ENCODE data around the gene SZT2. TPM values are rescaled to one million over a fixed set of nuclear protein-coding genes. Genes with fewer than 3 reads are reported as not detected.
A peak's percentile ranks its signal among the peaks of the same experiment; 100 is the strongest.

Gene SZT2
- total RNA-seq, 1 donor from 2014 or later = 139 TPM

- no peak for ATAC-seq (ENCODE audit: low read depth)
- Mint-ChIP-seq H3K27ac (no peak overlapping the region), H3K4me3 (no peak overlapping the region), H3K9me3 (no peaks in the 10 kb centered on the region), H3K4me1 (peaks cover 15% of the 10 kb centered on the region), H3K27me3 (peaks cover 2% of the 10 kb centered on the region), H3K36me3 (ENCODE audit: low read depth) (peaks cover 74% of the 10 kb centered on the region)
- no peak for TF ChIP-seq CTCF (IDR thresholded peaks at IDR 0.05)
- DNase-seq = no peak
- CTCF ChIA-PET = no interaction called here
- intact Hi-C loops (cut with micrococcal nuclease) = no loop called here
- POLR2A ChIA-PET = no interaction called here
Measured at GRCh38 chr1:43449708-43450069, 60.0 kb downstream of the SZT2 start.

- H3K4me1 Mint-ChIP-seq = peaks cover 17% of the 10 kb centered on the region
- ChIA-PET CTCF (no interaction called here), POLR2A (no interaction called here)
- intact Hi-C loops (cut with micrococcal nuclease) = no loop called here
- no peak for DNase-seq
- no peaks in the 10 kb centered on the region for H3K9me3 Mint-ChIP-seq
- H3K27me3 Mint-ChIP-seq = peaks cover 2% of the 10 kb centered on the region
- H3K4me3 Mint-ChIP-seq = no peak overlapping the region
- no peak overlapping the region for H3K27ac Mint-ChIP-seq
- ATAC-seq (ENCODE audit: low read depth) = no peak
- peaks cover 67% of the 10 kb centered on the region for H3K36me3 Mint-ChIP-seq (ENCODE audit: low read depth)
- no peak for TF ChIP-seq CTCF (IDR thresholded peaks at IDR 0.05)
Measured at GRCh38 chr1:43450251-43450941, 60.7 kb downstream of the SZT2 start.

GRCh38 chr1:43451157-43451591, 61.5 kb downstream of the SZT2 start:
- POLR2A ChIA-PET = no interaction called here
- CTCF ChIA-PET = no interaction called here
- no peak for DNase-seq

GRCh38 chr1:43451701-43452532, 62.2 kb downstream of the SZT2 start:
- ATAC-seq (ENCODE audit: low read depth) (no peak), DNase-seq (no peak)
- no peaks in the 10 kb centered on the region for H3K9me3 Mint-ChIP-seq
- no peak overlapping the region for H3K4me3 Mint-ChIP-seq
- ChIA-PET CTCF (no interaction called here), POLR2A (no interaction called here)
- no peak for TF ChIP-seq CTCF (IDR thresholded peaks at IDR 0.05)
- H3K27ac Mint-ChIP-seq = peak overlapping the region; percentile 57
- peaks cover 17% of the 10 kb centered on the region for H3K4me1 Mint-ChIP-seq
- H3K36me3 Mint-ChIP-seq (ENCODE audit: low read depth) = peaks cover 52% of the 10 kb centered on the region
- peaks cover 12% of the 10 kb centered on the region for H3K27me3 Mint-ChIP-seq
- intact Hi-C loops (cut with micrococcal nuclease) = loop anchor here (2.0 kb wide), 1 partner anchor 93 kb away; the partner anchor contains the start of gene CDC20

More at GRCh38 chr1:43451157-43451591, 61.5 kb downstream of the SZT2 start:
- no peaks in the 10 kb centered on the region for H3K9me3 Mint-ChIP-seq
- no peak overlapping the region for H3K4me3 Mint-ChIP-seq
- intact Hi-C loops (cut with micrococcal nuclease) = no loop called here
- H3K4me1 Mint-ChIP-seq = peaks cover 17% of the 10 kb centered on the region
- peaks cover 7% of the 10 kb centered on the region for H3K27me3 Mint-ChIP-seq
- no peak for ATAC-seq (ENCODE audit: low read depth)
- TF ChIP-seq CTCF (IDR thresholded peaks at IDR 0.05) = no peak
- H3K36me3 Mint-ChIP-seq (ENCODE audit: low read depth) = peaks cover 59% of the 10 kb centered on the region
- H3K27ac Mint-ChIP-seq = peak overlapping the region; percentile 63

GRCh38 chr1:43452789-43453441, 63.2 kb downstream of the SZT2 start:
- intact Hi-C loops (cut with micrococcal nuclease) = loop anchor here (2.0 kb wide), 1 partner anchor 94 kb away; the partner anchor contains the start of gene CDC20
- peaks cover 42% of the 10 kb centered on the region for H3K36me3 Mint-ChIP-seq (ENCODE audit: low read depth)
- no peak for DNase-seq
- H3K27ac Mint-ChIP-seq = peak overlapping the region; percentile 67
- peak overlapping the region; percentile 73 for H3K4me3 Mint-ChIP-seq
- POLR2A ChIA-PET = interaction anchor here (2.7 kb wide), 1 partner anchor 197 kb away, joined by 9 read pairs; the partner anchor contains the start of gene KDM4A
- CTCF ChIA-PET = no interaction called here
- no peak for TF ChIP-seq CTCF (IDR thresholded peaks at IDR 0.05)
- H3K27me3 Mint-ChIP-seq = peaks cover 17% of the 10 kb centered on the region
- H3K9me3 Mint-ChIP-seq = no peaks in the 10 kb centered on the region
- peaks cover 17% of the 10 kb centered on the region for H3K4me1 Mint-ChIP-seq
- ATAC-seq (ENCODE audit: low read depth) = no peak
